GM18520 (cell line): ENCODE data around the gene SULT1A4.
"Not testable (repeated sequence)": the region's sequence is repeated elsewhere in the genome, so short reads cannot be mapped to it uniquely, and the experiment has no call there.

Source experiments
- ATAC-seq: cut with Tn5 transposase; IDR thresholded peaks from one replicate; pipeline ENCODE4 v1.9.1; 2021; ENCODE audit not compliant: unreplicated experiment

The SULT1A4 gene

GRCh38 chr16:29459706-29460646, at the start of gene SULT1A4:
TSS of gene SULT1A4 (plus strand) at chr16:29459913. CDS start at chr16:29461386, 1,473 bp downstream.
- ATAC-seq: not testable (repeated sequence)

GRCh38 chr16:29423587-29423986, 36.1 kb upstream of the SULT1A4 start:
- ATAC-seq: not testable (repeated sequence)

GRCh38 chr16:29425390-29425789, 34.3 kb upstream of the SULT1A4 start:
- not testable (repeated sequence) for ATAC-seq

GRCh38 chr16:29453754-29454153, 6.0 kb upstream of the SULT1A4 start:
- not testable (repeated sequence) for ATAC-seq

- ATAC-seq: peak; percentile 88
Observed at GRCh38 chr16:29454269-29454668, 5.4 kb upstream of the SULT1A4 start, which contains the start of the genes BOLA2 and SLX1B. TSS of gene BOLA2 (minus strand) at chr16:29454351. CDS start at chr16:29454253, 98 bp downstream. TSS of gene SLX1B (plus strand) at chr16:29454533.

- ATAC-seq: peak; percentile 34
Observed at GRCh38 chr16:29454828-29455227, 4.9 kb upstream of the SULT1A4 start.

DNA sequence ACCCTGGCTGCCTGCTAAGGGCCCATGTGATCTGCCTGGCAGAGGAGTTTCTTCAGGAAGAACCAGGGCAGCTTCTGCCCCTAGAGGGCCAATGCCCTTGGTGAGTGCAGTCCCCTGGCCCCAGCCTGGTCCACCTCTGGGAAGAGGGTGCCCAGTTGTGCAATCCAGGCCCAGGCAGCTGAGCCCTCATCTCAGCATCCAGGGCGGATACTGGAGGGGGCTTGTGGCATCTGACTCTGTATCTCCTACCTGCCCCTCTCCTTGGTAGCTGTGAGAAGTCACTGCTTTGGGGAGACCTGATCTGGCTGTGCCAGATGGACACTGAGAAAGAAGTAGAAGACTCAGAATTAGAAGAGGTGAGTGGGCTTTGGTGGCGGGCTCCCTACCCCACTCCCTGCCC, 2.1 kb upstream of the SULT1A4 start:
- not testable (repeated sequence) for ATAC-seq

- not testable (repeated sequence) for ATAC-seq
Observed at GRCh38 chr16:29460647-29461030, 926 bp downstream of the SULT1A4 start.

DNA sequence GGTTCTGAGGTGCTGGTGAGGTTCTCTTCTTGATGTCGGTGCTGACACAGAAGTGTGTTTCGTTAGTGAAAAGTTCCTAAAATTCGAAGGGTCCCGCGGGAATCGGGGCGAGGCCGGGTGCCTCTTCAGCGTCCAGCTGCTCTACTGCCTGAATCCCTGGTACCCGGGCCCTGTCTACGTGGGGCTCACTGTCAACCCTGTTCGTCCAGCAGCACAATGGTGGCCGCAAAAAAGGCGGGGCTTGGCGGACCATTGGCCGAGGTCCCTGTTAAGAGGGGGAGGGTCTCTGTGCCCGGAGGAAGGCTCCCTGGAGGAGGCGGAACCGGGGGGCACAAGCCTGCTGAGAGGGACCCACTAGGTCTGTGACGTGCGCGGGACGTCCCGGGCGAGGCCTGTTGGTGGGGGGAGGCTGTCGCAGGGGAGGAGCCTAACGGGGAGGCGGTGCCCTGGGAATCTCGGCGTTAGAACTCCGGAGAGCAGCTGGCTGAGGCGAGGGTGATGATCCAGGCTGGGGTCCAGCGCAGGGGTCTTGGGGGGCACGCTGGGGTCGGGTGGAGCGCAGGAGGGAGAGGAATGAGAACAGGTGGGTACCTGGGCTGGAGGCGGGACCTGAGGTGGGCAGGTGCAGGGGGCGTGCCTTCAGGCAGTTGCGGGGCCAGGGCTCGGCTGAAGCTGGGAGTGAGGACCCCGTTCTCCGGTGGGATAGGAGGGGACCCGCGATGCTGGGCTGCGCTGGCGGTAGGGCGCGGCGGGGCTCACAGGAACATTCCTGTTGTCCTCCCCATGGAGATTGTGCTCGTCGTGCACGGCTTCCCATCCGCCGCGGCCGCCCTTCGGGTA, 6.5 kb downstream of the SULT1A4 start:
- ATAC-seq: not testable (repeated sequence)

DNA sequence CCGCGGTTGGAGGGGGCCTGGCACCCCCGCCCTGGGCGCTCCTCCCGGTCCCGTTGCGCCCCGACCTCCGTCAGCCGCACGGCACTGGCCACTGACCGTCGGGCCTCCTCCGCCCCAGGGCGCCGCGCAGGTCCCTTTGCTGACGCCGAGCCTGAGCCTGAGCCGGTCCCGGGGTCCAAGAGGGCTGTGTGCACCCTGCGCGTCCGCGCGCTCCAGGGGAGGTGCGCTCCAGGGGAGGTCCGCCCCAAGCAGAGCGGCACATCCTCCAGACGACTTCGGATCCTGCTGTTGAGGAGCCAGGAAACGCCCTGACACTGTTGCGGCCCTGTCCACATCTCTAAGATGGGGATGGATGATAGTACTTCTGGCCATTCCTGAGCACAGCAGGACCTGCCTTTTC, 7.2 kb downstream of the SULT1A4 start:
- ATAC-seq: not testable (repeated sequence)

DNA sequence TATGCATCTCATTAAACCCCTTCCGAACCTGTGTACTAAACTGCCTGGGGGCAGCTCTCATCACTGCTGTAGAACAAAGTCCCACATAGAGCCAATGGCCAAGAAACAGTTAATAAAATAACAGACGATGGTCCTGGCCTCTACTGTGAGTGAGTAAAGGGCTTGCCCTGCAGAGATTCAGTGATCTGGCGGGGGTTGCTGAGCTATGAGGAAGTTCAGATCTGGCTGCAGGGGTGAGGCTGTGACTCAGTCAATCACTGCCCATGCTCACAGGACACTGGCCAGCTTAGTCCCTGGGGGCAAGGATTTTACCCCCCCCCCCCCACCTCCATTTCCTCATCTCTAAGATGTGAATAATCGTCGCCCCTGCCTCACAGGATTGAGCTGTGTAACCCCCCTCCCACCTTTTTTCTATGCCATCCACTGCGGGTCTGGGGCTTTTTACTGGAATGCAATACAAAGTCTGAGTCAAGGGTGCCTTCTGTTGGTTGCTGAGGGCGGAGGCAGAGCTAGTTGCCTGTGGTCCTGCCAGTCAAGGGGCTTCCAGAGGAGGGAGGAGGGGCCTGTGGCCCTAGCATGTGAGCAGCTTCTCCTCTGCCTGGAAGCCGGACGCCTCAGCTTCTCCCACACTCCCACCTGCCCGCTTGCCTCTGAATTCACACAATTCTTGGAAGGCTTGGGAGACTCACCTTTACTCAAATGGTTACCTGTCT, 8.1 kb downstream of the SULT1A4 start:
- not testable (repeated sequence) for ATAC-seq

DNA sequence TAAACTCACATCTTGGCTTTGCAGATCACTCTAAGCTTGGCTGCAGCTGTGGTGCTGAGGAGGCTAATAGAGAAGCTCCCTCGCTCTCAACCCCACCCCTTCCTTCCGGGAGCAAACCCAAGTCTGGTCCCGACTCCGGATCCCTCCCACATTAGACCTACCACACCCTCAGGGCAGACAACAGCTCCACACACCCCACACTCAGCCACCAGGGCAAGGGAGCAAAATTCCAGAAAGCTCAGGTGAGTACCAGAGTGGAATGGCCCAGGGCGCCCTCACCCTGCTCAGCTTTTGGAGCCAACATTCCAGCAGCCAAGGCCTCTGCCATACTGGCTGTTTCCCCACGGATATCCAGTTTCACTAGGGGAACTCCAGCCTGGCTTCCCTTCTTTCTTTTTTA, 9.9 kb downstream of the SULT1A4 start:
- not testable (repeated sequence) for ATAC-seq

DNA sequence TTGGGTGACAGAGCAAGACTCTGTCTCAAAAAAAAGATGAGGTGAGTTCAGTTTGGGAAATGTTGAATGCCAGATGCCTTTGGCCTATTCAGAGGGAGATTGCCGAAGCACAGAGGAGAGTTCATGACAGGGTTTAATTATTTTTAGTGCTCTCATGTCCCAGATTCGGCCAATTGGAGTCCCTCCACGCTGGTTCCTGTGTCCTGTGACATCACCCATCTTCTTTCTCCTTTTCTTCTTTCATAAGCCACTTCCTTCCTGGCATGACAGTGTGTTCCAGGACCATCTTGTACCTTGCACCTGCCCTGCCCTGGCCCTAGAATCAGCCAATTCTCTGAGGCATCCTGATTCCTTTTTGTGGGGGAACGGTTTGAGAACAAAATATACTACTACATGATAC, 12.4 kb downstream of the SULT1A4 start:
- ATAC-seq: not testable (repeated sequence)

DNA sequence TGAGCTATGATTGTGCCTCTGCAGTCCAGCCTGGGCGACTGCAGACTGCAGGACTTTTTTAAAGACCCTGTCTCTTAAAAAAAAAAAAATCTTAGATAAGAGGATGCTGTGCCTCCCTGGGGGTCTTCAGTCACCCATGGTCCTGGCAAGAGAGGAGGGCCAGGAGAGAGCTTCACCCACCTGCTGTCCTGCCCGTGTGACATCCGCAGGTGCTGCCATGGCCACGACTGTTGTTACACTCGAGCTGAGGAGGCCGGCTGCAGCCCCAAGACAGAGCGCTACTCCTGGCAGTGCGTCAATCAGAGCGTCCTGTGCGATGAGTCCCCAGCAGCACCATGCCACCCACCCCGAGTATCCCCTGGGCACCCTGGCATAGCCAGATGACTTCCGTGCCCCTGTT, 22.6 kb downstream of the SULT1A4 start:
- ATAC-seq: not testable (repeated sequence)

- ATAC-seq: not testable (repeated sequence)
Observed at GRCh38 chr16:29506308-29506707, 46.6 kb downstream of the SULT1A4 start, which contains the start of gene NPIPB12. TSS of gene NPIPB12 (minus strand) at chr16:29506408.
